Measurements from ENCODE around the gene CREBBP. TPM values are rescaled to one million over a fixed set of nuclear protein-coding genes. Genes with fewer than 3 reads are reported as not detected.
A peak's percentile ranks its signal among the peaks of the same experiment; 100 is the strongest.

The CREBBP gene
- total and polyA plus RNA-seq, 7 donors: 7.1 to 54.9 (median 44.1) TPM

DNA sequence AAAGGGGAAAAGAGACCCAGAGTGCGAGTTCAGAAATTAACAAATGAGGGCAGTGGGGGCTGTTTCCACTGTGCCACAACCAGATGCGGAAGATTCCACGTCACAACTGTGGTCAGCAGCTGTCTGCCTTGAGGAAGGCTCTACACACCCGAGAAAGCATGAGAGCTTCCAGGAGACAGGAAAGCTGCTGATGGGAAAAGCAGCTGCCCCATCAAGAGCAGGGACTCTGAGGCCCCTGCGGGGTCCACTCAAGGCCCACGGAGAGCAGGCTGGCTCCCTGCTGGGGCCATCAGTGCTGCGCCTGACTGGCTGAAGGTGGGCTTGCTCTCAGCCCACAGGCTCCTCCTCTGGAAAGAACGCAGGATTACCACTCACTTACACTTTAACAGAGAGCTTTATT, 148.3 kb downstream of the CREBBP start:
- Histone ChIP-seq H3K36me3 (ENCODE audit: insufficient read depth in 1 of 2, low read depth in 1 of 2) (peaks cover 5 to 97% of the 10 kb centered on the region in 2 donors), H3K4me3 (no peak overlapping the region), H3K4me1 (no peaks in the 10 kb centered on the region), H3K27ac (no peak overlapping the region), H3K27me3 (ENCODE audit: insufficient read depth in 3 of 3, low read length in 2 of 3) (no peaks in the 10 kb centered on the region), H3K9me3 (no peaks in the 10 kb centered on the region)
- intact Hi-C loops (cut with DNase I): no loop called here
- TF ChIP-seq CTCF (IDR thresholded peaks at IDR 0.05): no peak
- no peak for ATAC-seq
- no peak for DNase-seq
- WGBS, 3 donors: 74 to 78% (median 77%) methylated on average over 8 of the region's 8 CpGs

- 82 to 91% (median 88%) methylated on average over 30 to 34 of the region's 34 CpGs for WGBS, 3 donors
- Histone ChIP-seq H3K27ac (no peak overlapping the region), H3K4me3 (no peak overlapping the region), H3K36me3 (ENCODE audit: insufficient read depth in 1 of 2, low read depth in 1 of 2) (peaks cover 5 to 96% of the 10 kb centered on the region in 2 donors), H3K4me1 (no peaks in the 10 kb centered on the region), H3K9me3 (no peaks in the 10 kb centered on the region), H3K27me3 (ENCODE audit: insufficient read depth in 3 of 3, low read length in 2 of 3) (no peaks in the 10 kb centered on the region)
- no peak for TF ChIP-seq CTCF (IDR thresholded peaks at IDR 0.05)
- ATAC-seq (peak in 1 of 4 donors; percentile 11), DNase-seq (no peak)
- intact Hi-C loops (cut with DNase I): no loop called here
These were observed 149.2 kb downstream of the CREBBP start for GRCh38 chr16:3731126-3731935.

- ATAC-seq (no peak), DNase-seq (no peak)
- peaks cover 5 to 87% of the 10 kb centered on the region in 2 donors for H3K36me3 ChIP-seq (ENCODE audit: insufficient read depth in 1 of 2, low read depth in 1 of 2)
- no peak for TF ChIP-seq CTCF (IDR thresholded peaks at IDR 0.05)
- no peaks in the 10 kb centered on the region for H3K4me1 ChIP-seq
- no peaks in the 10 kb centered on the region for H3K27me3 ChIP-seq (ENCODE audit: insufficient read depth in 3 of 3, low read length in 2 of 3)
- intact Hi-C loops (cut with DNase I): no loop called here
- H3K27ac ChIP-seq: no peak overlapping the region
- H3K4me3 ChIP-seq: no peak overlapping the region
- WGBS, 3 donors: 83 to 85% (median 85%) methylated on average over 24 of the region's 24 CpGs
- no peaks in the 10 kb centered on the region for H3K9me3 ChIP-seq
These were observed 150.1 kb downstream of the CREBBP start for GRCh38 chr16:3730161-3731125.

- DNase-seq: no peak
- intact Hi-C loops (cut with DNase I): no loop called here
- Histone ChIP-seq H3K36me3 (ENCODE audit: insufficient read depth in 1 of 2, low read depth in 1 of 2) (peaks cover 5 to 77% of the 10 kb centered on the region in 2 donors), H3K4me1 (no peaks in the 10 kb centered on the region), H3K27me3 (ENCODE audit: insufficient read depth in 3 of 3, low read length in 2 of 3) (no peaks in the 10 kb centered on the region), H3K4me3 (no peak overlapping the region), H3K9me3 (no peaks in the 10 kb centered on the region), H3K27ac (no peak overlapping the region)
- WGBS, 3 donors: 88 to 92% (median 88%) methylated on average over 47 to 49 of the region's 49 CpGs
- TF ChIP-seq CTCF (IDR thresholded peaks at IDR 0.05): no peak
- peak in 1 of 4 donors; percentile 16 for ATAC-seq
These were observed 151.1 kb downstream of the CREBBP start for GRCh38 chr16:3729161-3730112.

All from psoas muscle (tissue), 8 donors.